Epithelial cell of prostate (primary cell): ENCODE measurements around the gene SYCN.
"Not testable (repeated sequence)": the region's sequence is repeated elsewhere in the genome, so short reads cannot be mapped to it uniquely, and the experiment has no call there.

ENCODE experiments used
- DNase-seq: peaks from one replicate; pipeline ENCODE4 v3.0.0-alpha.2; 2011; ENCODE audit warnings: low read depth, low spot score
- H3K27ac ChIP-seq: fragments of 450-650 bp; 2 replicates; pipeline ENCODE4 v1.5.1; 2017; ENCODE audit warnings: mild to moderate bottlenecking

SYCN gene

GRCh38 chr19:39203372-39204341, at the start of gene SYCN:
TSS of gene SYCN (minus strand) at chr19:39204263. CDS start at chr19:39204254, 9 bp downstream.
- no peak for DNase-seq
- H3K27ac ChIP-seq = no peak within 1 kb of the TSS

- no peak for DNase-seq
- H3K27ac ChIP-seq = no peak overlapping the region
Measured at GRCh38 chr19:39253374-39254149, 49.5 kb upstream of the SYCN start.

- no peak overlapping the region for H3K27ac ChIP-seq
- no peak for DNase-seq
Measured at GRCh38 chr19:39252458-39252857, 48.4 kb upstream of the SYCN start.

- no peak for DNase-seq
- no peak overlapping the region for H3K27ac ChIP-seq
Measured at GRCh38 chr19:39251846-39252245, 47.8 kb upstream of the SYCN start.

GRCh38 chr19:39251081-39251480, 47.0 kb upstream of the SYCN start:
- no peak overlapping the region for H3K27ac ChIP-seq
- no peak for DNase-seq

GRCh38 chr19:39248806-39249205, 44.7 kb upstream of the SYCN start, which contains the start of gene IFNL4:
TSS of gene IFNL4 (minus strand) at chr19:39248856.
- no peak within 1 kb of the TSS for H3K27ac ChIP-seq
- DNase-seq = no peak

DNA sequence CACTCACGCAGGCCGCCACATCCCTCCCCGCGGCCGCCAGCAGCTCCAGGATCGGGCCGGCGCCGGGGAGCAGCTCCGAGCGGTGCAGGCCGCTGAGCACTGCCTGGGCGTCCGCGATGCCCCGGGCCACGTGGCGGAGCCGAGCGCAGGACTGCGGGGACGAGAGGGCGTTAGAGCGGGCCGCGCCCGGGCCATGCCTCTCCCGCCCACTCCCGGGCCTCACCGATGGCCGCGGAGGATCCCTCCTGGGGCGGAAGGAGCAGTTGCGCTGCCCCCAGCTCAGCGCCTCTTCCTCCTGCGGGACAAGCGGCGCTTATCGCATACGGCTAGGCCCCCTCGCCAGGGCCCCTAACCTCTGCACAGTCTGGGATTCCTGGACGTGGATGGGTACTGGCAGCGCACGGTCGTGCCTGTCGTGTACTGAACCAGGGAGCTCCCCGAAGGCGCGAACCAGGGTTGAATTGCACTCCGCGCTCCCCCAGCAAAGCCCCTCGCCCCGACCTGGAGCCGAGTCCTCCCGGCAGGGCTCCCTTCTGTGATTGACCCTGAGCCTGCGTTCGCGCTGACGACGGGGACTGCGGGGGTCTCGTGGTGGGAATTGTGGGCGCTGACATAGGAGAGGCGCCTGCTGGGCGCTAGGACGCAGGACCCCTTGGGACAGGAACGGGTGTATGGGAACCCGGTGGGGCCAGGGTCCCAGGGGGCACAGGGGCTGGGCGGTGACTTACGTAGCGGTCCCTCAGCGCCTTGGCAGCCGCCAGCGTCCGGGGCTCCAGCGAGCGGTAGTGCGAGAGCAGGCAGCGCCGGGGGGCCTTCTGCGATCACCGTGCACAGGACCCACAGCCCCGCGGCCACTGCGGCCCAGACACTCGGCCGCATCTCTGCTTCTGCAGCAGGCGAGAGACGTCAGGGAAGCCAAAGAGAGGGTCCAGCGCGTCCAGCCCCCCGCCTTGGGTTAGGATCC, 43.9 kb upstream of the SYCN start:
- no peak overlapping the region for H3K27ac ChIP-seq
- DNase-seq = no peak

GRCh38 chr19:39246951-39247669, 43.0 kb upstream of the SYCN start:
- no peak for DNase-seq

DNA sequence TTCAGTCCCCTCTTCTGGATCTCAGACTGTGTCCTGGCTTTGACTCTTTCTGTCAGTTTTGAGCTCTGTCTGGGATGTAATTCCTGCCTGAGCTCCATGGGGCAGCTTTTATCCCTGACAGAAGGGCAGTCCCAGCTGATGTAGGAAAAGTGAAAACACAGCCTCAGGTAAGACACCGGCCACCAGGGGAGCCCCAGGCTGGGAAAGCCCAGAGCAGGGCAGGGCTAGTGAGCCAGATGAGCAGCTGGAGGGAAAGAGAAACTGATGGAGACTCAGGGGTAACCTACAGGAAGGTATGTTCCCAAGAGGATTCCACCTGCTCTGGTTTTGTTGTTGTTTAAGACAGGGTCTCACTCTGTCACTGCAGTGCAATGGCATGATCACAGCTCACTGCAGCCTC, 41.1 kb upstream of the SYCN start:
- not testable (repeated sequence) for H3K27ac ChIP-seq, DNase-seq

More at GRCh38 chr19:39246951-39247669, 43.0 kb upstream of the SYCN start:
- no peak overlapping the region for H3K27ac ChIP-seq

- not testable (repeated sequence) for H3K27ac ChIP-seq
Measured at GRCh38 chr19:39244410-39245100, 40.5 kb upstream of the SYCN start, which contains the start of gene IFNL3. TSS of gene IFNL3 (minus strand) at chr19:39245006. CDS start at chr19:39244967, 39 bp downstream.

GRCh38 chr19:39243741-39244140, 39.7 kb upstream of the SYCN start:
- not testable (repeated sequence) for DNase-seq

More at GRCh38 chr19:39244410-39245100, 40.5 kb upstream of the SYCN start, which contains the start of gene IFNL3:
- DNase-seq = not testable (repeated sequence)

DNA sequence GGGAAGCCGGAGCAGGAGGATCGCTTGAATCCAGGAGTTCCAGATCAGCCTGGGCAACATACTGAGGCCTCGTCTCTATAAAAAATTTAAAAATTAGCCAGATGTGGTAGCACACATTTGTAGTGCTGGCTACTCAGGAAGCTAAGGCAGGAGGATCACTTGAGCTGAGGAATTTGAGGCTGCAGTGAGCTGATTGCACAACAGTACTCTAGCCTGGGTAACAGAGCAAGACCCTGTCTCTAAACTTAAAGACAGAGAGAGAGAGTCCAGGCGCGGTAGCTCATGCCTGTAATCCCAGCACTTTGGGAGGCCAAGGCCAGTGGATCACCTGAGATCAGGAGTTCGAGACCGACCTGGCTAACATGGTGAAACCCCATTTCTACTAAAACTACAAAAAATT, 36.4 kb upstream of the SYCN start:
- no peak overlapping the region for H3K27ac ChIP-seq
- DNase-seq = no peak

More at GRCh38 chr19:39243741-39244140, 39.7 kb upstream of the SYCN start:
- not testable (repeated sequence) for H3K27ac ChIP-seq

DNA sequence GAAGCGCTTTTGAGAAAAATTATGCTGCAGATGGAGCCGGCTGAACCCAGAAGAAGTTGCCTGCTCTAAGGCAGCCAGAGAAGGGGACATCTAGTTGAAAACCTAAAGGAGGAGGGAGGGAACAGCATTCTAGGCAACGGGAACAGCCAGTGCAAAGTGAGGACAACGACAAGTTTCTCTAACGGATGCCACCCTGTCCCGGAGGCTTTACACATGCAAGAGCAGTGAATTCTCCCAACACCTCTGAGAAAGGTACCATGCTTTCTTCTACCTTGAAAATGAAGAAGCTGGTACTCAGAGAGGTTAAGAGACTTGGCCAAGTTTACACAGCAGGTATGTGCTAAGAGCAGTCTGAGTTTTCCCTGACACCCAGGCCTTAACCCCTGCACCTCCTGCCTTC, 34.9 kb upstream of the SYCN start:
- H3K27ac ChIP-seq = no peak overlapping the region
- DNase-seq = no peak

DNA sequence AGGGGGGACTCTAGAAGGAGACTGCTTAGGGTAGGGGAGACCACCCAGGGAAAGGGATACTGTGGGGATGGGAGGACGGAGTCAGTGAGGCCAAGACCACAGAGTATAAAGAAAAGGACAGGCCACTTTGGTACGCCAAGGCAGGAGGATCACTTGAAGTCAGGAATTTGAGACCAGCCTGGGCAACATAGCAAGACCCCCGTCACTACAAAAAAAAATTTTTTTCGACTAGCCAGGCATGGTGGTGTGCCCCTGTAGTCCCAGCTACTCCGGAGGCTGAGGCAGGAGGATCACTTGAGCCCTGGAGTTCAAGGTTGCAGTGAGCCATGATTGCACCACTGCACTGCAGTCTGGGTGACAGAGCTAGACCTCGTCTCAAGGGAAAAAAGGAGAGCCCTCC, 34.1 kb upstream of the SYCN start:
- H3K27ac ChIP-seq = no peak overlapping the region
- DNase-seq = no peak

GRCh38 chr19:39237200-39238184, 33.4 kb upstream of the SYCN start:
- DNase-seq = no peak
- H3K27ac ChIP-seq = no peak overlapping the region

GRCh38 chr19:39236527-39236926, 32.5 kb upstream of the SYCN start:
- no peak for DNase-seq
- H3K27ac ChIP-seq = no peak overlapping the region

- no peak for DNase-seq
- no peak overlapping the region for H3K27ac ChIP-seq
Measured at GRCh38 chr19:39232708-39233107, 28.6 kb upstream of the SYCN start.
